AG09319 (cell line): Measurements from ENCODE around the gene CNKSR2.
"Not testable (repeated sequence)": the region's sequence is repeated elsewhere in the genome, so short reads cannot be mapped to it uniquely, and the experiment has no call there.

ENCODE experiments used
- DNase-seq: peaks from one replicate; pipeline ENCODE4 v3.0.0-alpha.2; 2010; ENCODE audit warnings: low read depth; ENCODE audit errors: extremely low read depth
- CTCF ChIP-seq: IDR thresholded peaks from 2 replicates; pipeline ENCODE4 v1.5.1; 2011; ENCODE audit warnings: low read depth, mild to moderate bottlenecking, inconsistent platforms, low read length, moderate library complexity

CNKSR2 gene

GRCh38 chrX:21479695-21480270 is 105.6 kb downstream of the CNKSR2 start:
- peak; percentile 62 for TF ChIP-seq CTCF
- peak; percentile 1 for DNase-seq

- no peak for DNase-seq
- TF ChIP-seq CTCF = no peak
Observed at GRCh38 chrX:21481761-21482160, 107.5 kb downstream of the CNKSR2 start.

- not testable (repeated sequence) for DNase-seq
Observed at GRCh38 chrX:21484051-21484450, 109.8 kb downstream of the CNKSR2 start.

- DNase-seq = no peak
- no peak for TF ChIP-seq CTCF
Observed at GRCh38 chrX:21487832-21488231, 113.6 kb downstream of the CNKSR2 start.

- no peak for DNase-seq
- TF ChIP-seq CTCF = no peak
Observed at GRCh38 chrX:21490341-21490740, 116.1 kb downstream of the CNKSR2 start.

GRCh38 chrX:21493226-21493830 is 119.1 kb downstream of the CNKSR2 start:
- no peak for DNase-seq
- no peak for TF ChIP-seq CTCF

- no peak for TF ChIP-seq CTCF
- no peak for DNase-seq
Observed at GRCh38 chrX:21503593-21503992, 129.4 kb downstream of the CNKSR2 start.

- DNase-seq = no peak
- no peak for TF ChIP-seq CTCF
Observed at GRCh38 chrX:21509912-21510311, 135.7 kb downstream of the CNKSR2 start.
